Measurements from ENCODE around the gene TPBGL. TPM values are rescaled to one million over a fixed set of nuclear protein-coding genes. Genes with fewer than 3 reads are reported as not detected.

Gene TPBGL
- total and polyA plus RNA-seq, 2 of the 4 experiments (the other 2 are of a cell fraction): not detected

DNA sequence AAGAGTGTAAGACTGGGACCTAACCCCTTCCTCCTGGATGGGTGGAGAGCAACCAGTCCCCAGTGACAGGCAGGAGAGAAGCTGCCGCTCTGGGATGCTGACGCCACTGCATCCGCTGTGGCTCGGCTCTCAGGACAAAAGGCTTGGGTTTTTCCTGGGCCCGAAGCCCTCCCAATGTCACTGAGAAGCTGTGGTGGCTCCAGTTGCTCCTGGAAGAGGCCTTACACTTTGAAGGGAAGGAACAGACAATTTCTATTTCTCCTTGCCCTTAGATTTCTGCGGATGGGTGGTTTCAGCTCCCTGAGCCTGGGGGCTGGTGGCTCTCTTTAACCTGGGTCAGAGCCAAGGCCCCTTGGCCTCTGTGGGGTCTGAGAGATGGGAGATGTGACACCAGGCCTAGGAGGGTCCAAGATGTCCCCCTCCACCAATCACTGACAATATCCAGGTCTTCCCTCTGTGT, 21.4 kb downstream of the TPBGL start:
- Histone ChIP-seq H2AK9ac (replicated peaks; ENCODE audit: low read depth, low read length, poor library complexity) (no peak overlapping the region), H3K79me1 (ENCODE audit: low read depth in 1 of 2, low read length in 2 of 2) (no peaks in the 10 kb centered on the region), H3K14ac (replicated peaks; ENCODE audit: low read depth, low read length) (no peak overlapping the region), H3K9ac (ENCODE audit: low read depth, low read length) (no peak overlapping the region), H3K56ac (ENCODE audit: extremely low read depth, insufficient read depth, low read length) (no peak overlapping the region), H3K9me3 (ENCODE audit: control insufficient read depth, insufficient read depth, low read length) (no peaks in the 10 kb centered on the region), H3K4ac (ENCODE audit: low read depth, low read length) (no peak overlapping the region), H4K8ac (ENCODE audit: low read depth in 2 of 2, low read length in 2 of 2) (no peak overlapping the region), H4K20me1 (ENCODE audit: insufficient read depth, low read length) (no peaks in the 10 kb centered on the region; the same call in 1 of the 2 replicates), H2AFZ (replicated peaks; ENCODE audit: low read length, poor library complexity) (no peak overlapping the region), H3K9me1 (ENCODE audit: insufficient read depth, low read length) (no peaks in the 10 kb centered on the region; the same call in 1 of the 2 replicates), H2BK120ac (ENCODE audit: low read depth, low read length) (no peak overlapping the region), H3K4me3 (ENCODE audit: insufficient read depth, low read depth, low read length) (no peak overlapping the region), H3K4me2 (ENCODE audit: low read depth, low read length) (no peak overlapping the region), H4K5ac (ENCODE audit: low read depth, low read length) (no peak overlapping the region), H2AK5ac (ENCODE audit: low read depth, low read length) (no peak overlapping the region), H3K4me1 (ENCODE audit: control insufficient read depth, insufficient read depth, low read length) (no peaks in the 10 kb centered on the region), H3K27ac (ENCODE audit: insufficient read depth, low read length) (no peak overlapping the region), H3K18ac (ENCODE audit: low read depth, low read length) (no peak overlapping the region), H3K23ac (ENCODE audit: low read depth, low read length) (no peak overlapping the region), H2BK5ac (ENCODE audit: low read depth, low read length, poor library complexity, severe bottlenecking) (no peak overlapping the region), H3K36me3 (ENCODE audit: control insufficient read depth, insufficient read depth, low read length) (peaks cover 4% of the 10 kb centered on the region; the same call in 1 of the 2 replicates), H2BK20ac (ENCODE audit: low read depth, low read length) (no peak overlapping the region), H2BK15ac (ENCODE audit: low read depth, low read length) (no peak overlapping the region), H4K91ac (ENCODE audit: insufficient read depth, low read depth, low read length) (no peak overlapping the region), H3K27me3 (ENCODE audit: control insufficient read depth, insufficient read depth, low read length) (peaks cover 16% of the 10 kb centered on the region)
- ChIA-PET POLR2A (ENCODE audit: unreplicated experiment) (no interaction called here), CTCF (interaction anchor here (1.6 kb wide), 1 partner anchor 14 kb away, joined by 3 read pairs; no protein-coding TSS in a partner anchor)
- DNase-seq (no peak), ATAC-seq (ENCODE audit: low read depth) (no peak)
- dilution Hi-C loops (cut with HindIII; ENCODE audit: low sequenced_read_pairs, unreplicated experiment) (no loop called here), intact Hi-C loops (cut with micrococcal nuclease) (no loop called here), in situ Hi-C loops (cut with MboI; ENCODE audit: low sequenced_read_pairs) (no loop called here)
- TF ChIP-seq FOS (IDR thresholded peaks at IDR 0.05; ENCODE audit: low read depth, low read length) (no peak), RCOR1 (IDR thresholded peaks at IDR 0.05; ENCODE audit: insufficient replicate concordance, low read length) (no peak), RFX5 (IDR thresholded peaks at IDR 0.05; ENCODE audit: low read depth, low read length) (no peak), SMC3 (IDR thresholded peaks at IDR 0.05; ENCODE audit: low read depth, low read length) (no peak)
- BruUV-seq (replicated peaks): no TSS peak
- WGBS, 2 experiments (ENCODE audit: extremely low coverage in 2 of 2, insufficient read length in 1 of 2): 88% methylated on average over 3 of the region's 6 CpGs; no CpG with 5 or more reads in 1 of the 2 experiments

All from IMR-90 (cell line).